Spinal cord (tissue), 10 donors: ENCODE results near the gene AGPAT3. TPM values are rescaled to one million over a fixed set of nuclear protein-coding genes. Genes with fewer than 3 reads are reported as not detected.

Experiments used
- DNase-seq, 6 donors: peaks; one replicate each; pipeline versions ENCODE4 v3.0.0 to v3.0.0-alpha.2; 2013 to 2015; ENCODE audit warnings: low spot score in 6 of 6, low read depth in 4 of 6
- H3K27ac ChIP-seq: one replicate; pipeline ENCODE4 v1.5.1; 2013; ENCODE audit warnings: low read depth, low read length, control low read depth
- H3K27me3 ChIP-seq: one replicate; pipeline ENCODE4 v1.6.1; 2013; ENCODE audit warnings: low read length; ENCODE audit not compliant: control insufficient read depth, insufficient read depth
- H3K36me3 ChIP-seq: one replicate; pipeline ENCODE4 v1.6.1; 2013; ENCODE audit warnings: low read length; ENCODE audit not compliant: control insufficient read depth, insufficient read depth
- H3K4me1 ChIP-seq: one replicate; pipeline ENCODE4 v1.6.1; 2013; ENCODE audit warnings: low read length; ENCODE audit not compliant: control insufficient read depth, insufficient read depth
- H3K4me3 ChIP-seq: one replicate; pipeline ENCODE4 v1.5.1; 2013; ENCODE audit warnings: low read depth, low read length, control low read depth
- H3K9me3 ChIP-seq: one replicate; pipeline ENCODE4 v1.6.1; 2013; ENCODE audit warnings: low read length; ENCODE audit not compliant: control insufficient read depth, insufficient read depth
- WGBS: methylation state at CpG from one replicate; pipeline ENCODE4 v1.1.5; 2013; ENCODE audit warnings: missing lambda C conversion rate; ENCODE audit not compliant: insufficient coverage; 5-methylcytosine and 5-hydroxymethylcytosine counted together
- polyA plus RNA-seq, 2 donors: library from polyadenylated mRNA; unstranded; fragments of 120-200 nt; gene quantifications; one replicate each; pipeline ENCODE4 v1.2.1, GENCODE V29; 2013; ENCODE audit not compliant: insufficient read length in 2 of 2
- total RNA-seq, 2 donors: library from RNA; depleted of rRNA in 1 of 2; stranded (reverse); fragments of 120-200 nt in 1 of 2; fragments of >200 nt in 1 of 2; gene quantifications; one replicate each; pipeline versions ENCODE4 v1.2.3 to v1.2.4, GENCODE V29; 2013 to 2014
- donor health status: healthy.

The AGPAT3 gene
- total and polyA plus RNA-seq, 4 donors: 33.7 to 63.3 (median 49.3) TPM

GRCh38 chr21:43976661-43977060, 111.6 kb downstream of the AGPAT3 start:
- H3K27me3 ChIP-seq: no peaks in the 10 kb centered on the region
- no CpG with 5 or more reads among the region's 9 CpGs for WGBS
- H3K4me1 ChIP-seq: peaks cover 18% of the 10 kb centered on the region
- no peak for DNase-seq
- peaks cover 71% of the 10 kb centered on the region for H3K36me3 ChIP-seq
- no peak overlapping the region for H3K27ac ChIP-seq
- H3K4me3 ChIP-seq: no peak overlapping the region
- no peaks in the 10 kb centered on the region for H3K9me3 ChIP-seq

GRCh38 chr21:43978060-43978459, 113.0 kb downstream of the AGPAT3 start:
- no peaks in the 10 kb centered on the region for H3K9me3 ChIP-seq
- no peak overlapping the region for H3K4me3 ChIP-seq
- WGBS: 100% methylated on average over 4 of the region's 10 CpGs
- DNase-seq: no peak
- H3K4me1 ChIP-seq: peaks cover 18% of the 10 kb centered on the region
- H3K27ac ChIP-seq: no peak overlapping the region
- peaks cover 71% of the 10 kb centered on the region for H3K36me3 ChIP-seq
- H3K27me3 ChIP-seq: no peaks in the 10 kb centered on the region

- peaks cover 16% of the 10 kb centered on the region for H3K4me1 ChIP-seq
- H3K36me3 ChIP-seq: peaks cover 69% of the 10 kb centered on the region
- no peak overlapping the region for H3K27ac ChIP-seq
- no peak overlapping the region for H3K4me3 ChIP-seq
- H3K27me3 ChIP-seq: no peaks in the 10 kb centered on the region
- no peak for DNase-seq
- WGBS: 80% methylated on average over 7 of the region's 7 CpGs
- no peaks in the 10 kb centered on the region for H3K9me3 ChIP-seq
Observed at GRCh38 chr21:43979654-43980053, 114.6 kb downstream of the AGPAT3 start.

- no peak overlapping the region for H3K27ac ChIP-seq
- no peaks in the 10 kb centered on the region for H3K27me3 ChIP-seq
- H3K4me1 ChIP-seq: peaks cover 12% of the 10 kb centered on the region
- H3K4me3 ChIP-seq: no peak overlapping the region
- 83% methylated on average over 25 of the region's 26 CpGs for WGBS
- H3K9me3 ChIP-seq: no peaks in the 10 kb centered on the region
- peaks cover 71% of the 10 kb centered on the region for H3K36me3 ChIP-seq
- no peak for DNase-seq
Observed at GRCh38 chr21:43981151-43981870, 116.3 kb downstream of the AGPAT3 start.

- Histone ChIP-seq H3K36me3 (peaks cover 71% of the 10 kb centered on the region), H3K27me3 (no peaks in the 10 kb centered on the region), H3K9me3 (no peaks in the 10 kb centered on the region), H3K4me3 (no peak overlapping the region), H3K4me1 (peaks cover 14% of the 10 kb centered on the region), H3K27ac (no peak overlapping the region)
- no peak for DNase-seq
- 52% methylated on average over 11 of the region's 13 CpGs for WGBS
Observed at GRCh38 chr21:43981871-43982210, 116.8 kb downstream of the AGPAT3 start.

- H3K36me3 ChIP-seq: peaks cover 66% of the 10 kb centered on the region
- no peaks in the 10 kb centered on the region for H3K9me3 ChIP-seq
- no peak for DNase-seq
- H3K4me1 ChIP-seq: peaks cover 18% of the 10 kb centered on the region
- H3K27ac ChIP-seq: no peak overlapping the region
- WGBS: 92% methylated on average over 32 of the region's 32 CpGs
- no peak overlapping the region for H3K4me3 ChIP-seq
- no peaks in the 10 kb centered on the region for H3K27me3 ChIP-seq
Observed at GRCh38 chr21:43982489-43983078, 117.6 kb downstream of the AGPAT3 start.

- H3K9me3 ChIP-seq: no peaks in the 10 kb centered on the region
- H3K27me3 ChIP-seq: no peaks in the 10 kb centered on the region
- WGBS: 92% methylated on average over 16 of the region's 17 CpGs
- no peak overlapping the region for H3K27ac ChIP-seq
- DNase-seq: no peak
- peaks cover 58% of the 10 kb centered on the region for H3K36me3 ChIP-seq
- H3K4me1 ChIP-seq: peaks cover 18% of the 10 kb centered on the region
- no peak overlapping the region for H3K4me3 ChIP-seq
Observed at GRCh38 chr21:43983390-43983789, 118.4 kb downstream of the AGPAT3 start.

- WGBS: 93% methylated on average over 23 of the region's 25 CpGs
- H3K4me1 ChIP-seq: peaks cover 18% of the 10 kb centered on the region
- H3K27ac ChIP-seq: no peak overlapping the region
Observed at GRCh38 chr21:43983860-43984420, 118.9 kb downstream of the AGPAT3 start.

GRCh38 chr21:43984905-43985689, 120.1 kb downstream of the AGPAT3 start:
- Histone ChIP-seq H3K4me1 (peaks cover 18% of the 10 kb centered on the region), H3K27me3 (no peaks in the 10 kb centered on the region), H3K27ac (no peak overlapping the region), H3K36me3 (peaks cover 46% of the 10 kb centered on the region), H3K9me3 (no peaks in the 10 kb centered on the region), H3K4me3 (no peak overlapping the region)
- DNase-seq: no peak
- WGBS: 97% methylated on average over 23 of the region's 31 CpGs

More at GRCh38 chr21:43983860-43984420, 118.9 kb downstream of the AGPAT3 start:
- DNase-seq: no peak
- no peaks in the 10 kb centered on the region for H3K9me3 ChIP-seq
- no peaks in the 10 kb centered on the region for H3K27me3 ChIP-seq
- H3K4me3 ChIP-seq: no peak overlapping the region
- H3K36me3 ChIP-seq: peaks cover 54% of the 10 kb centered on the region
